Fibroblast of skin of left quadriceps (primary cell): ENCODE data around the gene SLC22A12.

Source experiments
- DNase-seq, 2 experiments: peaks; one replicate each; pipeline ENCODE4 v3.0.0-alpha.2; 2013; ENCODE audit warnings: low read depth in 2 of 2

The SLC22A12 gene

DNA sequence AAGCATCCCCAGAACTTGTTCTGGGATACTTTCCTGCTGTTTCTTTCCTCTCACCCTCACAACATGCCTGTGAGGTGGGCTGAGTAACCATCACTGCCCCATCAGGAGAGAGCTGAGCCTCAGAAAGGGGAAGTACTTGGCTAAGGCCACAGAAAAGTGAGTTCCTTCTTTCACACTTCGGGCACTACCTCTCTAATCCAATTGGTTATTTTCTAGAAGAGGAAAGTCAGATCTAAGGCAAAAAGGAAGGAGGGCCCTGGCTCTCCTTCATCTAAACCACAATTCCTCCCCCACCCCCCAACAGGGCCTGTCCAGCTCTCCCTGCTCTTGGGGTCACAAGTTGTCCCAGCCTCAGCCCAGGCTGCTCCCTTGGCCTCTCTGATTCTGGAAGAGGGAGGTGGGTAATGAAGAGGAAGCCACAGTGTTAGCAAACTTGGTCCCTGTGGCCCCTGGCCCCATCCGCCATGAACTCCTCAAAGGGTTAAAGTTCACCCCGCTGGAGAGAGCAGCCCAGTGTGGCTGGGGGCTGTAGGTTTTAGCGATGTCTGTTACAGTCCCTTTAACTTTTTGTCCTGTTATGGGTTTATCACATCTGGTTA lies 34.0 kb downstream of the SLC22A12 start:
- no peak for DNase-seq

- DNase-seq: no peak
These were observed 35.6 kb downstream of the SLC22A12 start for GRCh38 chr11:64626637-64627036.

DNA sequence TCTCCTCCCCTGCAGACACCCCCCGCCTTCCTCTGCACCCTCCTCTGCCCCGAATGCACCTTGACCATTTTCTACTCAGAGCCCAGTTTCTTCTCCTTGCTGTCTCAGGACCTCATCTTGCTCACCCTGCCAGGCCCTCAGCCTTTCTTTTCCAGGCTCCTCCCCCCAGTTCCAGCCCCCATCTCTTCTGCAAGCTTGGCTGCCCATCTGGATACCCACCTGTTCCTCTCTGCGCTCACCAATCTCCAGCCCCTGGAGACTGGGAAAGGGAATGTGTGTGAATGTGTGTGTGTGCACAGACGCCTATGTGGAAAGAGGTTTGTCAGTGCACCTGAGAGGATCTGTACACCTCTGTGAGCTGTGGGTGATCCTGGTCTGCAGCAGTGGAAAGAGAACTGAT lies 36.4 kb downstream of the SLC22A12 start:
- DNase-seq: no peak

GRCh38 chr11:64628596-64628995 lies 37.6 kb downstream of the SLC22A12 start:
- DNase-seq: no peak

GRCh38 chr11:64629103-64629502 lies 38.1 kb downstream of the SLC22A12 start:
- no peak for DNase-seq

DNA sequence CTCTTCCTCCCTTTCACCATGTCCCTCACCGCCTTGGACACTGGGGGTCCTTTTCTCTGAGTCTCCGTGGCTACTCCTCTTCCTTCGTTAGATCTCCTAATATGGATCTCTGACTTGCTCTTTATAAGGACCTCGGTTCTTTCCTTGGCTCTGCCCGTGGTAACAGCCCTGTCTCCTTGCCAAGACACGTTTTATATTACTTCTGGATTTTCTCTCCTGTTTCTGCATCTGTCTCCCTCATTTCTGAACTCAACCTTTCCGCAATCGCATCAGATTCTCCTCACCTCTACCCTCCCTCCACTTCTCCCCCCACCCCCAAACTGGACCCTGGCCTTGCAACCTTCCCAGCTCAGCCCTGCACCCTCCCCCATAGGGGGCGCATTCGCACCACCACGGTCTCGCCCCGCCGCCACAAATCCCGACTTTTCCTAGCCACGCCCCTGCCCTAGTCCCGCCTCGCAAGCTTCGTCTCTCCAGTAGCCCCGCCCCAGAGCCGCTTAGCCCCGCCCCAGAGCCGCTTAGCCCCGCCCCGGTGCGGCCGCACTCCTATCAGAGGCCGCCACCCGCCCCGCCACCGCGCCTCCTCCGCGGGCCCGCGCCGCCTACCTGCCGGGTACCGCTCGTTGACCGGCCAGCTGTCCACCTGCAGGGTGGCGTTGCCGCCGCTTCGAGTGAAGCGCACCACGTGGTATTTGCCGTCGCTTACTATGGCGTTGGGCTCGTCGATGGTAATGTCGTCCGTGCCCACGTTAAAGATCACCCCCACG lies 39.0 kb downstream of the SLC22A12 start:
- no peak for DNase-seq

GRCh38 chr11:64631675-64632074 lies 40.7 kb downstream of the SLC22A12 start:
- DNase-seq: no peak

DNA sequence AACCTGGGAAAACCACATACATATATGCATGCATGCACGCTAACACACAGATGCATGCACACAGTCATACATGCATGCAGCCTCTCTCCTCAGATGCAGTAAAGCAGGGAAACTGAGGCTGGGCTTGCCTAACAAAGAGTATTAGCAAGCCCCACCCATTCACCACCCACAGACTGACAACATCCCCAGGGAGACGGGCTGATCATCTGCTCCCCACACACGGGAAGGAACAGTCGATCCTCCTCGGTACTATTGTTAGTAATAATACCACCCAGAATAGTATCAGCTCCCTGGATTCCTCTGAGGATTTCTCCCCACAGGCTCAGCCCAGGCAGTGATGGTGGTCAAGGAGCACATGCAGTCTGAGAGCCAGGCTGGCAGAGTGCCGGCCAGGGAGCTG lies 41.2 kb downstream of the SLC22A12 start:
- DNase-seq: no peak

DNA sequence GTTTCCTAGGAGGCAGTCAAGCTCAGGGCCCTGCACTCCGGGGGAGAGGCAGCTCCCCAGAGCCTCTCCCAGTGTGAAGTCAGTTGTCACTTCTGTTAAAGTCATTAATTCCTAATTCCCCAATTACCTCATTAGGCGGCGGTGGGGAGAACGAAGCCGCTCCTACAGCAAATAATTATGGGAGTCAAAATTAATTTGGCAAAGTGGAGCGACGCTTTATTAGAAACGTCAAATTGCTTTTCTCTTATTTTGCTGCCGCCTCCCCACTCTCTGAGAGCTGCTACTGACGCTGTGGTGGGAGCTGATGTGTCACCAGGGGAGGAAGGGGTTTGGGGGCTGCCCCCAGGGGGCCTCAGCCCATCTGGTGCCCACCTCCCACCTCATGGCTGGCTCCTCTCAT lies 41.6 kb downstream of the SLC22A12 start:
- DNase-seq: no peak

DNA sequence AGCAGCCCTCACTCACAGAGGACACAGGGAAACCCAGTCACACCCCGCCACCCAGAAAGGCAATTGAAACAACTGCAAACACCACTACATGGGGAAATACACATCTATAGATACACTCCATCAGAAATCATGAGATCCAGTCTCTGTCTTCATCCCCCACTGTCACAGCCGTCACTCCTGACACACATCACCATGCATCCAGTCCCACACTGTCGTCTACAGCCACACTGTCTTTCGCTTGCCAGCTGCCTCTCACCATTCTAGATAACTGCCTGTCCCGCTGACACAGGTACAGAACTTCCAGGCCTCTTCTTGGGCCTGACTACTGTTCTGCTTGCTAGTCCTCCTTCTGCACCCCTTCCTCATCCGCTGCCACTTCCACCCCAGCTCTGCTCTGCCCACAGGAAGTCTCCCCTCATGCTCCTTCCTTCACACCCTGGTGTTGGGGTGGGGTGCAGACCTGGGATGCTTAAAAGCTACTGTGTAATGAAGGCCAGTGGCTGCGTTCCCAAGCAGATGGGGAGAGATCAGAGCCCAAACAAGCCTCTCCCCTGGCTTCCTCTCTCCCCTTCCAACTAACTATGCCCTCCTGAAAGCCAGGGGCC lies 42.6 kb downstream of the SLC22A12 start:
- DNase-seq: no peak

GRCh38 chr11:64637334-64638017 lies 46.5 kb downstream of the SLC22A12 start:
- DNase-seq: no peak

GRCh38 chr11:64638018-64638665 lies 47.1 kb downstream of the SLC22A12 start:
- no peak for DNase-seq

GRCh38 chr11:64638829-64639228 lies 47.8 kb downstream of the SLC22A12 start:
- no peak for DNase-seq

- no peak for DNase-seq
These were observed 48.9 kb downstream of the SLC22A12 start for GRCh38 chr11:64639885-64640284.

DNA sequence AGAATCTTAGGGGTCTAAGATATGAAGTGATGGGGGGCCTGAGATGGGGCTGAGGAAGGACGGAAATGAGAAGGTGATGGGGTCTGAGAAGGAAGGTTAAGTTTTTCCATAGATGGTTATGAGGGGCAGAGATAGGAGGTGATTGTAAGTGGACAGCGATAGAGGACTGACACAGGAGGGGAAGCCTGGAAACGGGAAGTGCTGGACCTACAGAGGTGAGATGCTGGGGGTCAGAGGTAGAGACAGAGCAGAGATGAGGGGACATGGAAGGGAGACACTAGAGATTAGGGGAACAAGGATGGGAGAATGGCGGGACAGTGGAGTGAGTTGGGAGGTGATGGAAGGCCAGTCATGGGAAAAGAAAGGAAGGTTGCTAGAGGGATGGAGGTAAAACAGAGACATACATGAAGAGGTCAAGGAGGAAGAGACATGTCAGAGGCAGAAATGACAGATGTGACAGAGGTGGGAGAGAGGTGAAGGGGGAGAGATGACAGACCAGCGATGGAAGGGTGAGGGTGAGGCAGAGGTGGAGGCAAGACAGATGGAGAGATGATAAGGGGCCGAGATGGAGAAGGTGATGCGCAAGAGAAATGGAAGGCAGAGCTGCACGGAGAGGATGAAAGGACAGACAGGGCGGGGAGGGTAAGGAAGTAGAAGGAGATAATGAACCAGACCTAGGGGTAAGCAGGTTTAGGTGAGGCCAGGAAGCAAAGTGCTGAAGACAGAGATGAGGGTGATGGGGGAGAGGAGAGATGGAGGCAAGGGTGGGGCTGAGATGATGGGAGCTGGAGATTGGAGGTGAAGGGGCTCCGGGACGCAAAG lies 50.8 kb downstream of the SLC22A12 start:
- DNase-seq: no peak

DNA sequence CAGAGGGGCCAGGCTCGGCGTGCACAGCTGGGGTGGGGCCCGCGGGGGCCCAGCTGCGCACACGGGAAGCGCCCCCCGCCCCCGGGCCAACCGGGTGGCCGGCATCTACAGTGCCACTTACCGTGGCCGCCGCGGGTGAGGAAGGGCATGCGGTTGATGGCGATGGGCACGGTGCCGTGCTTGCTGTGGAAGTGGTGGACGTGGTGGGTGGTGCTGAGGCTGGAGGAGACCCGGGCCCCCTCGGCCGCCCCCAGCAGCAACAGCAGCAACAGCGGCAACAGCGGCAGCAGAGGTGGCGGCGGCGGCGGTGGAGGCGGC lies 51.4 kb downstream of the SLC22A12 start:
- no peak for DNase-seq

GRCh38 chr11:64642871-64643255 lies 51.8 kb downstream of the SLC22A12 start:
- DNase-seq: no peak

DNA sequence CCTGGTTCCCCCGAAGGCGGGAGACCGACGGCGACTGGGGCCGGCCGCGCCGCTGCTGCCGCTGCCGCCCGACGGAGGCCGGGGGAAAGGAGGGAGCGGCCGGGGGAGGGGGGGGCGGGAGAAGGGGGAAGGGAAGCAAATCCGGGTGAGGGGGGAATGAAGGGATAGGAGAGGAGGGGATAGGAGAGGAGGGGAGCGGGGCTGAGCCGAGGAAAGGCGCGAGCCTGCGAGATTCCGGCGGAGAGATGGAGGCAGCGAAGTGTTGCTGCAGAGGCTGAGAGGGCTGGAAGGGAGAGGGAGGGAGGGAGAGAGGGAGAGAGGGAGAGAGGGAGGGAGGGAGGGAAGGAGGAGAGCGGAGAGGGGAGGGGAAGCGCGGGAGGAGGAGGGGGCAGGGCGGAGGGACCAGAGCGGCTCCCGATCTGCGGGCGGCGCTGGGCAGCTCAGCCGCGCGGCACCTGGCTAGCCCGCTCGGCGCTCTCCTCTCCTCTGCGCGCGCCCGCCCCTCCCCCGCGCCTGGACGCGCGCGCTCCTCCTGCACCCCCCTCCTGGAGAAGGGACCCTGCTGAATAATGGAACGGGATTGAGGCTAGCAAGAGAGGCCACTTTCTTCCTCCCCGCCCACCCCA lies 52.3 kb downstream of the SLC22A12 start:
- DNase-seq: no peak

GRCh38 chr11:64643920-64644646 lies 53.1 kb downstream of the SLC22A12 start:
- DNase-seq: no peak

- DNase-seq: no peak
These were observed 53.7 kb downstream of the SLC22A12 start for GRCh38 chr11:64644647-64645275.
